Aorta (tissue), 5 donors: Measurements from ENCODE around the gene ITGB2. TPM values are rescaled to one million over a fixed set of nuclear protein-coding genes. Genes with fewer than 3 reads are reported as not detected.
"Not testable (repeated sequence)": the region's sequence is repeated elsewhere in the genome, so short reads cannot be mapped to it uniquely, and the experiment has no call there.

Experiments
- ATAC-seq: fragments of 200-7000 bp; cut with Tn5 transposase; one replicate; pipeline ENCODE4 v1.9.1; 2022; ENCODE audit warnings: moderate library complexity; ENCODE audit not compliant: low FRiP score
- DNase-seq, 2 donors: peaks; one replicate each; pipeline ENCODE4 v3.0.0-alpha.2; 2020
- H3K27ac ChIP-seq, 2 donors: one replicate each; pipeline ENCODE4 v1.5.1; 2013; ENCODE audit warnings: low read length in 2 of 2, mild to moderate bottlenecking in 2 of 2, moderate library complexity in 2 of 2, control low read depth in 1 of 2, inconsistent platforms in 1 of 2, low read depth in 1 of 2
- H3K27me3 ChIP-seq, 2 donors: one replicate each; pipeline ENCODE4 v1.6.1; 2013; ENCODE audit warnings: control low read depth in 1 of 2, low read length in 1 of 2, mild to moderate bottlenecking in 1 of 2, moderate library complexity in 1 of 2; ENCODE audit not compliant: insufficient read depth in 2 of 2, control insufficient read depth in 1 of 2
- H3K36me3 ChIP-seq, 2 donors: one replicate each; pipeline ENCODE4 v1.6.1; 2013; ENCODE audit warnings: control low read depth in 1 of 2, low read length in 1 of 2, mild to moderate bottlenecking in 1 of 2; ENCODE audit not compliant: insufficient read depth in 2 of 2, control insufficient read depth in 1 of 2
- H3K4me1 ChIP-seq, 2 donors: one replicate each; pipeline ENCODE4 v1.6.1; 2013; ENCODE audit warnings: low read length in 2 of 2, control low read depth in 1 of 2, mild to moderate bottlenecking in 1 of 2, moderate library complexity in 1 of 2; ENCODE audit not compliant: insufficient read depth in 2 of 2, control insufficient read depth in 1 of 2
- H3K4me3 ChIP-seq, 2 donors: one replicate each; pipeline ENCODE4 v1.5.1; 2013; ENCODE audit warnings: low read length in 2 of 2, control low read depth in 1 of 2, mild to moderate bottlenecking in 1 of 2
- H3K9me3 ChIP-seq: one replicate; pipeline ENCODE4 v1.6.1; 2013; ENCODE audit warnings: mild to moderate bottlenecking, low read length; ENCODE audit not compliant: control insufficient read depth
- WGBS, 2 donors: extraction: QIAGEN DNeasy Blood & Tissue Kit; methylation state at CpG; one replicate each; pipeline ENCODE4 v1.1.7; 2013; 5-methylcytosine and 5-hydroxymethylcytosine counted together
- intact Hi-C, 2 donors: fragments of 100-400 bp; cut with DNase I; formaldehyde crosslinking; loops; one replicate each; pipeline versions ENCODE4 v1.14.2 to v1.15.0; 2022
- polyA plus RNA-seq, 2 donors: library from polyadenylated mRNA; stranded (reverse); fragments of 200-250 nt; gene quantifications; one replicate each; pipeline ENCODE4 v1.2.3, GENCODE V29; 2013
- total RNA-seq, 2 donors: library from RNA; stranded (reverse); fragmentation: NEBNext Ultra II Directional; extraction: Animal tissue kit (Norgen Biotek cat#: 25700); gene quantifications; one replicate each; pipeline ENCODE4 v1.2.1, GENCODE V29; 2021
- donor health status: healthy with polysubstance abuse.
- donor health status: Bipolar disorder and iron deficiency.
- donor health status: DM: no; HTN: no; CAD: no.
- donor health status: DM: no; HTN: no; CAD: no.
- donor health status: DM: yes; HTN: yes; CAD: no.

ITGB2 gene
- total and polyA plus RNA-seq, 4 donors = 6.7 to 110 (median 57.0) TPM

GRCh38 chr21:44881198-44881872 lies 39.4 kb downstream of the ITGB2 start:
- H3K27ac ChIP-seq = no peak overlapping the region
- no peaks in the 10 kb centered on the region for H3K9me3 ChIP-seq
- DNase-seq (peak; percentile 38 to 40), ATAC-seq (peak; percentile 24)
- H3K36me3 ChIP-seq = no peaks in the 10 kb centered on the region
- no peaks in the 10 kb centered on the region for H3K27me3 ChIP-seq
- 77 to 79% methylated on average over 6 of the region's 6 CpGs for WGBS, 2 donors
- H3K4me3 ChIP-seq = no peak overlapping the region
- intact Hi-C loops = no loop called here
- no peaks in the 10 kb centered on the region for H3K4me1 ChIP-seq

GRCh38 chr21:44880405-44881197 lies 40.1 kb downstream of the ITGB2 start:
- no peak overlapping the region for H3K27ac ChIP-seq
- 68 to 72% methylated on average over 8 of the region's 8 CpGs for whole genome bisulfite sequencing, 2 donors
- intact Hi-C loops = no loop called here
- ATAC-seq (peak; percentile 34), DNase-seq (peak in 1 of 2 donors; percentile 19)
- no peak overlapping the region for H3K4me3 ChIP-seq
- no peaks in the 10 kb centered on the region for H3K4me1 ChIP-seq
- no peaks in the 10 kb centered on the region for H3K27me3 ChIP-seq
- no peaks in the 10 kb centered on the region for H3K9me3 ChIP-seq
- H3K36me3 ChIP-seq = no peaks in the 10 kb centered on the region

- intact Hi-C loops = loop anchor here (10.0 kb wide), 1 partner anchor 256 kb away; no protein-coding TSS in a partner anchor
- not testable (repeated sequence) for H3K9me3 ChIP-seq, H3K27me3 ChIP-seq, H3K27ac ChIP-seq, H3K4me3 ChIP-seq, H3K36me3 ChIP-seq, H3K4me1 ChIP-seq, ATAC-seq
- DNase-seq = peak in 1 of 2 donors; percentile 23
- WGBS, 2 donors = 93 to 95% methylated on average over 8 of the region's 8 CpGs
Measured at GRCh38 chr21:44879238-44879637, 41.5 kb downstream of the ITGB2 start.

- H3K27me3 ChIP-seq = no peaks in the 10 kb centered on the region
- no peaks in the 10 kb centered on the region for H3K36me3 ChIP-seq
- no peak overlapping the region for H3K4me3 ChIP-seq
- no peak overlapping the region for H3K27ac ChIP-seq
- no peak for ATAC-seq
- intact Hi-C loops = loop anchor here (10.0 kb wide), 1 partner anchor 256 kb away; no protein-coding TSS in a partner anchor
- WGBS, 2 donors = 80 to 89% methylated on average over 13 of the region's 13 CpGs
- no peaks in the 10 kb centered on the region for H3K4me1 ChIP-seq
- peak in 1 of 2 donors; percentile 32 for DNase-seq
- no peaks in the 10 kb centered on the region for H3K9me3 ChIP-seq
Measured at GRCh38 chr21:44878053-44878982, 42.4 kb downstream of the ITGB2 start.

GRCh38 chr21:44876849-44877575 lies 43.7 kb downstream of the ITGB2 start:
- no peak overlapping the region for H3K27ac ChIP-seq
- WGBS, 2 donors = 90 to 93% methylated on average over 12 of the region's 12 CpGs
- no peaks in the 10 kb centered on the region for H3K36me3 ChIP-seq
- ATAC-seq = no peak
- DNase-seq = peak in 1 of 2 donors; percentile 55
- no peaks in the 10 kb centered on the region for H3K9me3 ChIP-seq
- H3K4me3 ChIP-seq = no peak overlapping the region
- no peaks in the 10 kb centered on the region for H3K27me3 ChIP-seq
- H3K4me1 ChIP-seq = no peaks in the 10 kb centered on the region
- intact Hi-C loops = loop anchor here (10.0 kb wide), 1 partner anchor 258 kb away; no protein-coding TSS in a partner anchor

GRCh38 chr21:44875316-44875700 lies 45.4 kb downstream of the ITGB2 start:
- intact Hi-C loops = loop anchor here (10.0 kb wide), 1 partner anchor 259 kb away; no protein-coding TSS in a partner anchor
- DNase-seq (peak in 1 of 2 donors; percentile 41), ATAC-seq (no peak)
- H3K9me3 ChIP-seq = no peaks in the 10 kb centered on the region
- peak overlapping the region; percentile 93 to 95 for H3K27ac ChIP-seq
- peak overlapping the region in 1 of 2 donors; percentile 57 for H3K4me3 ChIP-seq
- H3K36me3 ChIP-seq = no peaks in the 10 kb centered on the region
- no peaks in the 10 kb centered on the region for H3K27me3 ChIP-seq
- 0 to 1% methylated on average over 6 of the region's 6 CpGs for WGBS, 2 donors
- peaks cover 0 to 4% of the 10 kb centered on the region in 2 donors for H3K4me1 ChIP-seq

- Histone ChIP-seq H3K36me3 (no peaks in the 10 kb centered on the region), H3K4me1 (peaks cover 0 to 4% of the 10 kb centered on the region in 2 donors), H3K27me3 (no peaks in the 10 kb centered on the region), H3K9me3 (no peaks in the 10 kb centered on the region), H3K27ac (peak overlapping the region; percentile 93 to 95), H3K4me3 (peak overlapping the region; percentile 21 to 57)
- 0 to 1% methylated on average over 49 of the region's 49 CpGs for WGBS, 2 donors
- peak; percentile 87 to 93 for DNase-seq
- peak; percentile 54 for ATAC-seq
- intact Hi-C loops = loop anchor here (5.0 to 10.0 kb wide), 3 partner anchors 57 to 260 kb away; partner anchors contain the start of genes SUMO3 (in 2 of the 2) and UBE2G2 (in 1 of the 2)
Measured at GRCh38 chr21:44874497-44875315, 46.0 kb downstream of the ITGB2 start.
